ENCODE results near the gene EPB41L4A.

EPB41L4A gene

DNA sequence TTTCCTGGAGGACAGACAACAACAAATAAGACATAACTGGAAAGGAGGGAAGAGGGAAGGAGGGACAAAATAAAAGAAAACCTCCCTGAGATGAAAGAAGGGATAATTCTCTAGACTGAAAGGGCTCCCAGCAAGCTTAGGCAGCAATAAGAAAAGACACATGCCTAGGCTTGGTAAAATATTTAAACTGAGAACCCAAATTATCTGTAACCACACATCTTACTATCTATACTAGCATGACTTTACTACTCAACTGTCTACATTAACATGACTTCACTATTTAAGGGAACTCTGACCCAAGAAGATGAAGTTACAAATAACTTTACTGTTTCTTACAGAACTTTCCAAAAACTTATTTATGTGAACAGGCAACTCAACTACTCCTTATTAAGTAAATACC lies 95.9 kb downstream of the EPB41L4A start:
- Histone ChIP-seq H3K27me3 (ENCODE audit: low read depth, low read length) (no peaks in the 10 kb centered on the region), H3K4me1 (ENCODE audit: control insufficient read depth in 1 of 2, insufficient read depth in 2 of 2, low read length in 2 of 2) (no peaks in the 10 kb centered on the region), H3K27ac (ENCODE audit: low read length) (no peak overlapping the region)

DNA sequence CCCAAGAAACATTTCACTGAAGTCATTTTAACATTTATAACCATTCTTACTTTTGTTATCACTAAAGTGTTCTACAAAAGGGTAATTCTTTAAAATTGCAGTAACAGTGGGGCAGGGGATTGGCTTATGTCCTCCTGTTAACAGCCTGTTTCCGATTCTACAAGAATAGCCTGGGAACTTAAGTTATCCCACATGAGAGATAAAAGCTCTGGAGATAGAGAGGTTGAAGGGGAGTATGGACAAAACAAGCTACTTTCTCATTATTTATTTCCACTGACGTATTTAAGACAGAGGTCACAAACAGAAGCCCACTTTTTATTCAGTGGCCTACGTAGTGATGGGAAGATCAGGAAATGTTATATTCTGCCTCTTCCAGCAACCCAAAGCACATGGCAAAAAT lies 98.7 kb downstream of the EPB41L4A start:
- H3K4me3 ChIP-seq (ENCODE audit: low read depth in 1 of 2, low read length in 2 of 2) = no peak overlapping the region
- no peak overlapping the region for H3K27ac ChIP-seq (ENCODE audit: low read length)
- no peaks in the 10 kb centered on the region for H3K36me3 ChIP-seq (ENCODE audit: control insufficient read depth in 1 of 2, insufficient read depth in 2 of 2, low read length in 2 of 2)
- H3K27me3 ChIP-seq (ENCODE audit: low read depth, low read length) = no peaks in the 10 kb centered on the region
- no peaks in the 10 kb centered on the region for H3K9me3 ChIP-seq (ENCODE audit: control insufficient read depth in 1 of 2, low read length in 2 of 2)
- H3K4me1 ChIP-seq (ENCODE audit: control insufficient read depth in 1 of 2, insufficient read depth in 2 of 2, low read length in 2 of 2) = no peaks in the 10 kb centered on the region

More for the DNA sequence above, 95.9 kb downstream of the EPB41L4A start:
- Histone ChIP-seq H3K4me3 (ENCODE audit: low read depth in 1 of 2, low read length in 2 of 2) (no peak overlapping the region), H3K9me3 (ENCODE audit: control insufficient read depth in 1 of 2, low read length in 2 of 2) (no peaks in the 10 kb centered on the region), H3K36me3 (ENCODE audit: control insufficient read depth in 1 of 2, insufficient read depth in 2 of 2, low read length in 2 of 2) (no peaks in the 10 kb centered on the region)

GRCh38 chr5:112318346-112318745 lies 100.7 kb downstream of the EPB41L4A start:
- H3K4me1 ChIP-seq (ENCODE audit: control insufficient read depth in 1 of 2, insufficient read depth in 2 of 2, low read length in 2 of 2) = no peaks in the 10 kb centered on the region
- no peaks in the 10 kb centered on the region for H3K9me3 ChIP-seq (ENCODE audit: control insufficient read depth in 1 of 2, low read length in 2 of 2)
- H3K4me3 ChIP-seq (ENCODE audit: low read depth in 1 of 2, low read length in 2 of 2) = no peak overlapping the region
- H3K36me3 ChIP-seq (ENCODE audit: control insufficient read depth in 1 of 2, insufficient read depth in 2 of 2, low read length in 2 of 2) = no peaks in the 10 kb centered on the region
- no peak overlapping the region for H3K27ac ChIP-seq (ENCODE audit: low read length)
- H3K27me3 ChIP-seq (ENCODE audit: low read depth, low read length) = no peaks in the 10 kb centered on the region

DNA sequence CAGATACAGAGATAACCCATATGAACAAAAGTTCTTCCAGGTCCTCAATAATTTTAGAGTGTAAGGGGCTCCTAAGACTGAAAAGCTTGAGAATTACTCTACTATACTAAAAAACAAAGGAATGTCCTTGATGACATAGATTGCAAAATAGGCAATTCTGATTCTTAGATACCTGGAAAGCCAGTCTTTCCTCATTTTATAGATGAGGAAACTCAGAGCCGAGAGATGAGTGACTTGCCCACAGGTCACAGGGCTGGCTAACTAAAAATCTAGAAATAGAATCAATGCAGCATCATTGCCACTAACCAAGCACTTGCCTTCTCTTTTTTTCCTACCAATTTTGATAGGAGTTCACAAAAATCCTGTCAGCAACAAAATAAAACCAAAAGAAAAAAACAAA lies 101.2 kb downstream of the EPB41L4A start:
- H3K4me3 ChIP-seq (ENCODE audit: low read depth in 1 of 2, low read length in 2 of 2) = no peak overlapping the region
- H3K36me3 ChIP-seq (ENCODE audit: control insufficient read depth in 1 of 2, insufficient read depth in 2 of 2, low read length in 2 of 2) = no peaks in the 10 kb centered on the region
- H3K9me3 ChIP-seq (ENCODE audit: control insufficient read depth in 1 of 2, low read length in 2 of 2) = no peaks in the 10 kb centered on the region
- no peaks in the 10 kb centered on the region for H3K27me3 ChIP-seq (ENCODE audit: low read depth, low read length)
- H3K27ac ChIP-seq (ENCODE audit: low read length) = no peak overlapping the region
- H3K4me1 ChIP-seq (ENCODE audit: control insufficient read depth in 1 of 2, insufficient read depth in 2 of 2, low read length in 2 of 2) = no peaks in the 10 kb centered on the region

GRCh38 chr5:112316731-112317130 lies 102.3 kb downstream of the EPB41L4A start:
- no peaks in the 10 kb centered on the region for H3K9me3 ChIP-seq (ENCODE audit: control insufficient read depth in 1 of 2, low read length in 2 of 2)
- no peaks in the 10 kb centered on the region for H3K4me1 ChIP-seq (ENCODE audit: control insufficient read depth in 1 of 2, insufficient read depth in 2 of 2, low read length in 2 of 2)
- no peak overlapping the region for H3K27ac ChIP-seq (ENCODE audit: low read length)
- no peak overlapping the region for H3K4me3 ChIP-seq (ENCODE audit: low read depth in 1 of 2, low read length in 2 of 2)
- H3K36me3 ChIP-seq (ENCODE audit: control insufficient read depth in 1 of 2, insufficient read depth in 2 of 2, low read length in 2 of 2) = no peaks in the 10 kb centered on the region
- H3K27me3 ChIP-seq (ENCODE audit: low read depth, low read length) = no peaks in the 10 kb centered on the region

DNA sequence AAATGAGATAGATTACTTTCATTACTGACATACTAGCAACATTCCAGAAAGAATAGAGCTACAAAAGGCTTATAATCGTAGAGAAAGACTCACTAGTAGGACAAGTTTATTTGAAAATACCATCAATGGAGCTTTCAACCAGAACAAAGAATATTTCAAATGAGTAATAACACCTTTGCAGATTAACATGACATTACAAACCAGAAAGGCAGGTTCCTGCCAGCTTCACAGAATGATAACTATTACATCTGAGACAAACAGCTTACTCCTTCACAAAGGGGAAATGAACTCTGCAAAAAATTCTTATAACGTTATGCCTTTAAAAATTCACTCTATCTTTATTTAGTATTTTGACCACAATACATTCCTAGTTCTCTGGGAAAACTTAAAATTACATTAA lies 103.1 kb downstream of the EPB41L4A start:
- Histone ChIP-seq H3K36me3 (ENCODE audit: control insufficient read depth in 1 of 2, insufficient read depth in 2 of 2, low read length in 2 of 2) (no peaks in the 10 kb centered on the region), H3K4me1 (ENCODE audit: control insufficient read depth in 1 of 2, insufficient read depth in 2 of 2, low read length in 2 of 2) (no peaks in the 10 kb centered on the region), H3K9me3 (ENCODE audit: control insufficient read depth in 1 of 2, low read length in 2 of 2) (no peaks in the 10 kb centered on the region), H3K27me3 (ENCODE audit: low read depth, low read length) (no peaks in the 10 kb centered on the region), H3K27ac (ENCODE audit: low read length) (no peak overlapping the region), H3K4me3 (ENCODE audit: low read depth in 1 of 2, low read length in 2 of 2) (no peak overlapping the region)

DNA sequence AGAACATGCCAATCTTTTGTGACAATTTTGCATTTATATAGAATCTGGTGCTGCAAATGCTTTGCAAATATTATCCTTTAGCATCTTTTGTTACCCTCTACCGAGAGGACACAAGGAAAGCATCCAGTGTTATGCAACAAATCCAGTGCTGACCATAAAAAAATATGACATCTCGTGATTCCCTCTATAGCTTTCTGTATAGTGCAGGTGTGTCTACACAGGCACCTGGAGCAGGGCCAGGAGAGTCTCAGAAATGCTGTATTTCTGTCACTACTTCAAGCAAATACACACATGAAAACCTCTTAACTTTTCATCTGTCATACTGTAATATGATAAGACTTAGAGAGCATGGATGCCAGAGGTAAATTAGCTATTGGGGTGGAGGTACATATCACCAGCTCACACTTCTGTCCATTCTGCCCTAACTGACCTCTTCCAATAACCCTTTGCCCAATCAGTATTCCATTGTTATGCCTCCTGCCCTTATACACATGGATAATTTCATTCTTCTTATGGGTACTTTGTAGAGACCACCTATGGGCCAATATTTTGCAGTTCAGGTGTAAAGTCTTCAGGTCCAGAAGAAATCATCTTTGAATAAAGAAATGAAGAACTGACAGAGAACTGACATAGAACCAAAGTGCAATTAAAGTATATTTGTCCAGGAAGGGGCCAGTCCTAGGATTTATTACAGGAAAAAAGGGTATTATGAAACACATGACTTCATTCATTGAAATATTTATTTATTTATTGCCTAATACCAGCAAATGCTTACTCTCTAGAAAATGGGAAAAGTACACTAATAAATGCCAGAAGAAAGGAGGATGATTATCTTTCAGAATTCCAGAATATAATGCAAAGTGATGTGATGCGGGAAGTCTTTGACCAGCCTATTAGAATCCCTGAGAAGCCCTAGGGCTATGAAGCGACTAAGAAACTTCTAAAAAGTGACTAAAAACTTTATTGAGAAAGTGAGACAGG lies 106.5 kb downstream of the EPB41L4A start:
- H3K36me3 ChIP-seq (ENCODE audit: control insufficient read depth in 1 of 2, insufficient read depth in 2 of 2, low read length in 2 of 2) = no peaks in the 10 kb centered on the region
- H3K4me1 ChIP-seq (ENCODE audit: control insufficient read depth in 1 of 2, insufficient read depth in 2 of 2, low read length in 2 of 2) = no peaks in the 10 kb centered on the region
- no peak overlapping the region for H3K27ac ChIP-seq (ENCODE audit: low read length)
- no peak overlapping the region for H3K4me3 ChIP-seq (ENCODE audit: low read depth in 1 of 2, low read length in 2 of 2)
- no peaks in the 10 kb centered on the region for H3K27me3 ChIP-seq (ENCODE audit: low read depth, low read length)
- no peaks in the 10 kb centered on the region for H3K9me3 ChIP-seq (ENCODE audit: control insufficient read depth in 1 of 2, low read length in 2 of 2)

- Histone ChIP-seq H3K27ac (ENCODE audit: low read length) (no peak overlapping the region), H3K9me3 (ENCODE audit: control insufficient read depth in 1 of 2, low read length in 2 of 2) (no peaks in the 10 kb centered on the region), H3K36me3 (ENCODE audit: control insufficient read depth in 1 of 2, insufficient read depth in 2 of 2, low read length in 2 of 2) (no peaks in the 10 kb centered on the region), H3K4me1 (ENCODE audit: control insufficient read depth in 1 of 2, insufficient read depth in 2 of 2, low read length in 2 of 2) (no peaks in the 10 kb centered on the region), H3K27me3 (ENCODE audit: low read depth, low read length) (no peaks in the 10 kb centered on the region), H3K4me3 (ENCODE audit: low read depth in 1 of 2, low read length in 2 of 2) (no peak overlapping the region)
Observed at GRCh38 chr5:112310746-112311145, 108.3 kb downstream of the EPB41L4A start.

DNA sequence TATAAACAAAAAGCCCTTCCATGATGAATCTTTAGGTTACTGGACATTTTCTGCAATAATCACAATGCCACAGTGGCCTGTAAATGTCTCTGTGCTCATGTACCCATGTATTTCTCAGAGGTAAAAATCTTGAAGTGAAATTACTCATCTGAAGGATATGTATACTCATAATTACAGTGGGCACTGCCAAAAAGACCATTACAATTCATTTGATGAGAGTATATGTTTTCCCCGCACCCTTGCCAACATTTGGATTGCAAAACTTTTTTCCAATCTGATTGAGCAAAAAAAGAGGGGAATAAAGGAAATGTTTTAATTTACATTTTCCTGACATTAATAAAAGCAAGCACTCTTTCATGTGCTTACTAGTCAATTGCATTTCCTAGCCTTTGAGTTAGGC lies 110.5 kb downstream of the EPB41L4A start:
- Histone ChIP-seq H3K27ac (ENCODE audit: low read length) (no peak overlapping the region), H3K4me1 (ENCODE audit: control insufficient read depth in 1 of 2, insufficient read depth in 2 of 2, low read length in 2 of 2) (no peaks in the 10 kb centered on the region), H3K9me3 (ENCODE audit: control insufficient read depth in 1 of 2, low read length in 2 of 2) (no peaks in the 10 kb centered on the region), H3K27me3 (ENCODE audit: low read depth, low read length) (no peaks in the 10 kb centered on the region), H3K4me3 (ENCODE audit: low read depth in 1 of 2, low read length in 2 of 2) (no peak overlapping the region), H3K36me3 (ENCODE audit: control insufficient read depth in 1 of 2, insufficient read depth in 2 of 2, low read length in 2 of 2) (no peaks in the 10 kb centered on the region)

- Histone ChIP-seq H3K27me3 (ENCODE audit: low read depth, low read length) (no peaks in the 10 kb centered on the region), H3K4me3 (ENCODE audit: low read depth in 1 of 2, low read length in 2 of 2) (no peak overlapping the region), H3K9me3 (ENCODE audit: control insufficient read depth in 1 of 2, low read length in 2 of 2) (no peaks in the 10 kb centered on the region), H3K4me1 (ENCODE audit: control insufficient read depth in 1 of 2, insufficient read depth in 2 of 2, low read length in 2 of 2) (no peaks in the 10 kb centered on the region), H3K36me3 (ENCODE audit: control insufficient read depth in 1 of 2, insufficient read depth in 2 of 2, low read length in 2 of 2) (no peaks in the 10 kb centered on the region), H3K27ac (ENCODE audit: low read length) (no peak overlapping the region)
Observed at GRCh38 chr5:112306956-112307355, 112.1 kb downstream of the EPB41L4A start.

GRCh38 chr5:112304743-112305142 lies 114.3 kb downstream of the EPB41L4A start:
- no peaks in the 10 kb centered on the region for H3K27me3 ChIP-seq (ENCODE audit: low read depth, low read length)
- no peaks in the 10 kb centered on the region for H3K36me3 ChIP-seq (ENCODE audit: control insufficient read depth in 1 of 2, insufficient read depth in 2 of 2, low read length in 2 of 2)
- H3K4me3 ChIP-seq (ENCODE audit: low read depth in 1 of 2, low read length in 2 of 2) = no peak overlapping the region
- H3K9me3 ChIP-seq (ENCODE audit: control insufficient read depth in 1 of 2, low read length in 2 of 2) = no peaks in the 10 kb centered on the region
- H3K4me1 ChIP-seq (ENCODE audit: control insufficient read depth in 1 of 2, insufficient read depth in 2 of 2, low read length in 2 of 2) = no peaks in the 10 kb centered on the region
- no peak overlapping the region for H3K27ac ChIP-seq (ENCODE audit: low read length)

DNA sequence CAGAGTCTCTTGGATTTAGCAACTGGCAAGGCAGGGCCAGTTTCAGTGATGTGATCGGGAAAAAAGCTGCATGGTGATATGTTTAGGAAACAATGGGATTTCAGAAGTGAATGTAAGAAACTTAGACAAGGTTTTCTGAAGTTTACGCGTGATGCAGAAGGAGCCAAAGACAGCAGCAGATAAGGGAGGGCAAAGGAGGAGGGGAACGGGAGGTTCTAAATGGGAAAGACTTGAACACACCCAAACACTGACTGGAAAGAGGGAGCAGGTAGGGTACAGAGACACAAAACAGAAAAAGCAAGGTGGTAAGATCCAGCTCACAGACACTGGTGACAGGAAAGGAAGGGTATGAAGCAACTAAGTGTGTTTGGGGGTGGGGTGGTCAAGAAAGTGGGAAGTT lies 115.4 kb downstream of the EPB41L4A start:
- H3K9me3 ChIP-seq (ENCODE audit: control insufficient read depth in 1 of 2, low read length in 2 of 2) = no peaks in the 10 kb centered on the region
- H3K27me3 ChIP-seq (ENCODE audit: low read depth, low read length) = no peaks in the 10 kb centered on the region
- no peak overlapping the region for H3K27ac ChIP-seq (ENCODE audit: low read length)
- no peak overlapping the region for H3K4me3 ChIP-seq (ENCODE audit: low read depth in 1 of 2, low read length in 2 of 2)
- no peaks in the 10 kb centered on the region for H3K36me3 ChIP-seq (ENCODE audit: control insufficient read depth in 1 of 2, insufficient read depth in 2 of 2, low read length in 2 of 2)
- H3K4me1 ChIP-seq (ENCODE audit: control insufficient read depth in 1 of 2, insufficient read depth in 2 of 2, low read length in 2 of 2) = no peaks in the 10 kb centered on the region

Data from muscle layer of duodenum (tissue), 2 donors.